Measurements from ENCODE around the gene SAT1.

Gene SAT1

GRCh38 chrX:23816179-23816578 is 33.2 kb downstream of the SAT1 start:
- Histone ChIP-seq H2AFZ (ENCODE audit: low read length) (no peak overlapping the region), H3K4me1 (ENCODE audit: low read length) (0 out of 2 replicates have a peak, but pooled peaks cover 3% of the 10 kb centered on the region), H3K36me3 (replicated peaks; ENCODE audit: insufficient read depth, low read length) (no peaks in the 10 kb centered on the region), H3K9me2 (replicated peaks; ENCODE audit: insufficient read depth, low read length) (no peaks in the 10 kb centered on the region), H3K4me2 (ENCODE audit: low read depth, low read length) (no peak overlapping the region), H3K4me3 (ENCODE audit: low read length) (no peak overlapping the region), H3K9ac (ENCODE audit: low read length) (no peak overlapping the region), H3K9me3 (replicated peaks; ENCODE audit: insufficient read depth, low read length) (no peaks in the 10 kb centered on the region), H3K79me2 (ENCODE audit: low read length) (no peaks in the 10 kb centered on the region), H3F3A (ENCODE audit: insufficient read depth, low read length) (no peaks in the 10 kb centered on the region), H3K27me3 (replicated peaks; ENCODE audit: insufficient read depth, low read length) (no peaks in the 10 kb centered on the region), H3K27ac (ENCODE audit: low read length) (no peak overlapping the region), H4K20me1 (ENCODE audit: insufficient read depth, low read length) (no peaks in the 10 kb centered on the region)
- TF ChIP-seq EZH2phosphoT487 (IDR thresholded peaks at IDR 0.05; ENCODE audit: low read length) (no peak), EZH2 (optimal IDR thresholded peaks at IDR 0.05; ENCODE audit: low read depth, low read length) (no peak)
- TF ChIP-seq, protein P1, sequence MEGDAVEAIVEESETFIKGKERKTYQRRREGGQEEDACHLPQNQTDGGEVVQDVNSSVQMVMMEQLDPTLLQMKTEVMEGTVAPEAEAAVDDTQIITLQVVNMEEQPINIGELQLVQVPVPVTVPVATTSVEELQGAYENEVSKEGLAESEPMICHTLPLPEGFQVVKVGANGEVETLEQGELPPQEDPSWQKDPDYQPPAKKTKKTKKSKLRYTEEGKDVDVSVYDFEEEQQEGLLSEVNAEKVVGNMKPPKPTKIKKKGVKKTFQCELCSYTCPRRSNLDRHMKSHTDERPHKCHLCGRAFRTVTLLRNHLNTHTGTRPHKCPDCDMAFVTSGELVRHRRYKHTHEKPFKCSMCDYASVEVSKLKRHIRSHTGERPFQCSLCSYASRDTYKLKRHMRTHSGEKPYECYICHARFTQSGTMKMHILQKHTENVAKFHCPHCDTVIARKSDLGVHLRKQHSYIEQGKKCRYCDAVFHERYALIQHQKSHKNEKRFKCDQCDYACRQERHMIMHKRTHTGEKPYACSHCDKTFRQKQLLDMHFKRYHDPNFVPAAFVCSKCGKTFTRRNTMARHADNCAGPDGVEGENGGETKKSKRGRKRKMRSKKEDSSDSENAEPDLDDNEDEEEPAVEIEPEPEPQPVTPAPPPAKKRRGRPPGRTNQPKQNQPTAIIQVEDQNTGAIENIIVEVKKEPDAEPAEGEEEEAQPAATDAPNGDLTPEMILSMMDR (IDR thresholded peaks at IDR 0.05; ENCODE audit: low read length) = no peak
- DNase-seq = no peak

DNA sequence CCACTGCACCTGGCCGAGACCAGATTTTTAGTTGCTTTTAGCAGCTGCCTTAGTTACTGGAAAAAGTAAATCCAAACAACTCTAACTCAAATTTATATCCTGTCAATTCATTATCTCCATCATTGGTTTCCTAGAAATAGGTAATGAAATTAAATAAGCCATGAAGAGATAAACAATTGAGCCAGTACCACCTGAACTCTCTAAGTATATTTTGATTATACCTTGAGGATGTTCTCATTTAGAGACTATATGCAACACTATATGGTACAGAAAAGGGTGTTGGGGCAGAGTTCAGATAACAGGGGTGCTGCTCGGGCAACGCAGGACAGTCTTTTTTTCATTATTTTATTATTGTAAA is 35.0 kb downstream of the SAT1 start:
- Histone ChIP-seq H2AFZ (ENCODE audit: low read length) (no peak overlapping the region), H3F3A (ENCODE audit: insufficient read depth, low read length) (no peaks in the 10 kb centered on the region), H3K9me3 (replicated peaks; ENCODE audit: insufficient read depth, low read length) (no peaks in the 10 kb centered on the region), H3K27ac (ENCODE audit: low read length) (no peak overlapping the region), H3K79me2 (ENCODE audit: low read length) (no peaks in the 10 kb centered on the region), H3K4me2 (ENCODE audit: low read depth, low read length) (no peak overlapping the region), H3K9ac (ENCODE audit: low read length) (no peak overlapping the region), H3K27me3 (replicated peaks; ENCODE audit: insufficient read depth, low read length) (no peaks in the 10 kb centered on the region), H3K9me2 (replicated peaks; ENCODE audit: insufficient read depth, low read length) (no peaks in the 10 kb centered on the region), H4K20me1 (ENCODE audit: insufficient read depth, low read length) (no peaks in the 10 kb centered on the region), H3K4me1 (ENCODE audit: low read length) (0 out of 2 replicates have a peak, but pooled peaks cover 3% of the 10 kb centered on the region), H3K36me3 (replicated peaks; ENCODE audit: insufficient read depth, low read length) (no peaks in the 10 kb centered on the region), H3K4me3 (ENCODE audit: low read length) (no peak overlapping the region)
- DNase-seq = no peak
- TF ChIP-seq EZH2 (optimal IDR thresholded peaks at IDR 0.05; ENCODE audit: low read depth, low read length) = no peak
- no peak for TF ChIP-seq EZH2phosphoT487 (IDR thresholded peaks at IDR 0.05; ENCODE audit: low read length)
- TF ChIP-seq, protein P1 (IDR thresholded peaks at IDR 0.05; ENCODE audit: low read length) = no peak

- H3K4me1 ChIP-seq (ENCODE audit: low read length) = 0 out of 2 replicates have a peak, but pooled peaks cover 3% of the 10 kb centered on the region
- TF ChIP-seq, protein P1 (IDR thresholded peaks at IDR 0.05; ENCODE audit: low read length) = no peak
- TF ChIP-seq EZH2phosphoT487 (IDR thresholded peaks at IDR 0.05; ENCODE audit: low read length) (no peak), EZH2 (optimal IDR thresholded peaks at IDR 0.05; ENCODE audit: low read depth, low read length) (no peak)
- no peak overlapping the region for H3K4me3 ChIP-seq (ENCODE audit: low read length)
- H3K9me2 ChIP-seq (replicated peaks; ENCODE audit: insufficient read depth, low read length) = no peaks in the 10 kb centered on the region
- H3F3A ChIP-seq (ENCODE audit: insufficient read depth, low read length) = no peaks in the 10 kb centered on the region
- no peaks in the 10 kb centered on the region for H3K36me3 ChIP-seq (replicated peaks; ENCODE audit: insufficient read depth, low read length)
- H3K9me3 ChIP-seq (replicated peaks; ENCODE audit: insufficient read depth, low read length) = no peaks in the 10 kb centered on the region
- H3K79me2 ChIP-seq (ENCODE audit: low read length) = no peaks in the 10 kb centered on the region
- no peak overlapping the region; the same call in 1 of the 2 replicates for H3K27ac ChIP-seq (ENCODE audit: low read length)
- no peak overlapping the region for H2AFZ ChIP-seq (ENCODE audit: low read length)
- no peak overlapping the region for H3K4me2 ChIP-seq (ENCODE audit: low read depth, low read length)
- no peak for DNase-seq
- no peaks in the 10 kb centered on the region for H4K20me1 ChIP-seq (ENCODE audit: insufficient read depth, low read length)
- no peak overlapping the region for H3K9ac ChIP-seq (ENCODE audit: low read length)
- H3K27me3 ChIP-seq (replicated peaks; ENCODE audit: insufficient read depth, low read length) = no peaks in the 10 kb centered on the region
These were observed 36.6 kb downstream of the SAT1 start for GRCh38 chrX:23819385-23820234.

Measured in MM.1S (cell line).